OCI-LY1 (cell line): ENCODE results near the gene WDR72.

Source experiments
- H2AFZ ChIP-seq: fragments of 200-600 bp; sonication (generic), shearing (Covaris generic); 2 replicates; pipeline ENCODE4 v1.6.0; 2014; ENCODE audit warnings: antibody characterized with exemption, mild to moderate bottlenecking, low read length
- H3F3A ChIP-seq: fragments of 200-600 bp; sonication (generic), shearing (Covaris generic); 2 replicates; pipeline ENCODE4 v1.6.0; 2014; ENCODE audit warnings: mild to moderate bottlenecking, antibody characterized with exemption, low read length, moderate library complexity; ENCODE audit not compliant: insufficient read depth
- H3K27ac ChIP-seq: fragments of 200-600 bp; sonication (generic); 2 replicates; pipeline ENCODE4 v1.5.1; 2014; ENCODE audit warnings: low read length, mixed run types, mild to moderate bottlenecking, low read depth; ENCODE audit not compliant: poor library complexity, severe bottlenecking
- H3K27me3 ChIP-seq: fragments of 200-600 bp; sonication (generic); 2 replicates; pipeline ENCODE4 v1.6.0; 2014; ENCODE audit warnings: antibody characterized with exemption, mild to moderate bottlenecking, low read length, moderate library complexity; ENCODE audit not compliant: insufficient read depth
- H3K36me3 ChIP-seq: fragments of 200-600 bp; sonication (generic); 2 replicates; pipeline ENCODE4 v1.6.1; 2014; ENCODE audit warnings: mild to moderate bottlenecking, antibody characterized with exemption, low read length, moderate library complexity, mixed read lengths; ENCODE audit not compliant: insufficient read depth
- H3K4me1 ChIP-seq: fragments of 200-600 bp; sonication (generic); 2 replicates; pipeline ENCODE4 v1.5.1; 2014; ENCODE audit warnings: mild to moderate bottlenecking, low read length, moderate library complexity; ENCODE audit not compliant: insufficient read depth, severe bottlenecking
- H3K4me2 ChIP-seq: fragments of 200-600 bp; sonication (generic), shearing (Covaris generic); 2 replicates; pipeline ENCODE4 v1.6.1; 2014; ENCODE audit warnings: low read length
- H3K4me3 ChIP-seq: fragments of 200-600 bp; sonication (generic); 2 replicates; pipeline ENCODE4 v1.5.1; 2014; ENCODE audit warnings: low read length, low read depth, mild to moderate bottlenecking, mixed read lengths; ENCODE audit not compliant: poor library complexity, severe bottlenecking
- H3K79me2 ChIP-seq: fragments of 200-600 bp; shearing (Covaris generic); 2 replicates; pipeline ENCODE4 v1.6.1; 2016; ENCODE audit warnings: mixed run types, low read length, mixed read lengths; ENCODE audit not compliant: insufficient read depth
- H3K9ac ChIP-seq: fragments of 200-600 bp; sonication (generic), shearing (Covaris generic); 2 replicates; pipeline ENCODE4 v1.6.1; 2014; ENCODE audit warnings: mild to moderate bottlenecking, low read length, mixed read lengths
- H3K9me2 ChIP-seq: fragments of 200-600 bp; sonication (generic), shearing (Covaris generic); 2 replicates; pipeline ENCODE4 v1.6.1; 2014; ENCODE audit warnings: low read depth, mild to moderate bottlenecking, low read length, mixed read lengths
- H3K9me3 ChIP-seq: fragments of 200-600 bp; shearing (Covaris generic); 2 replicates; pipeline ENCODE4 v1.6.1; 2014; ENCODE audit warnings: low read length, mixed read lengths
- H4K20me1 ChIP-seq: fragments of 200-600 bp; sonication (generic), shearing (Covaris generic); 2 replicates; pipeline ENCODE4 v1.6.0; 2016; ENCODE audit warnings: mild to moderate bottlenecking, low read length; ENCODE audit not compliant: insufficient read depth
- CTCF ChIP-seq: fragments of 200-600 bp; sonication (generic), shearing (Covaris generic); IDR thresholded peaks from 2 replicates; pipeline ENCODE4 v1.5.1; 2017; ENCODE audit warnings: mild to moderate bottlenecking, antibody characterized with exemption, low read length, moderate library complexity, mixed read lengths
- EZH2 ChIP-seq: fragments of 200-600 bp; sonication (generic), shearing (Covaris generic); IDR thresholded peaks from 2 replicates; pipeline ENCODE4 v1.8.0; 2017; ENCODE audit warnings: borderline replicate concordance, mixed run types, mild to moderate bottlenecking, antibody characterized with exemption, low read length, moderate library complexity, mixed read lengths

WDR72 gene

GRCh38 chr15:53634517-53635106 is 124.9 kb downstream of the WDR72 start:
- Histone ChIP-seq H3K9ac (no peak overlapping the region), H3K9me2 (no peaks in the 10 kb centered on the region), H3F3A (no peaks in the 10 kb centered on the region), H2AFZ (no peak overlapping the region), H3K9me3 (no peaks in the 10 kb centered on the region), H3K4me2 (no peak overlapping the region), H3K4me3 (no peak overlapping the region), H3K4me1 (no peaks in the 10 kb centered on the region), H3K36me3 (no peaks in the 10 kb centered on the region), H4K20me1 (no peaks in the 10 kb centered on the region), H3K27ac (no peak overlapping the region), H3K79me2 (no peaks in the 10 kb centered on the region), H3K27me3 (no peaks in the 10 kb centered on the region)
- TF ChIP-seq EZH2, result no peak
- TF ChIP-seq CTCF, result no peak

GRCh38 chr15:53627279-53627678 is 132.2 kb downstream of the WDR72 start:
- H3K79me2 ChIP-seq, result no peaks in the 10 kb centered on the region
- no peaks in the 10 kb centered on the region for H3K36me3 ChIP-seq
- no peak overlapping the region for H3K4me3 ChIP-seq
- no peaks in the 10 kb centered on the region for H3K27me3 ChIP-seq
- no peaks in the 10 kb centered on the region for H4K20me1 ChIP-seq
- no peaks in the 10 kb centered on the region for H3K4me1 ChIP-seq
- no peak for TF ChIP-seq EZH2
- no peak for TF ChIP-seq CTCF
- H3K27ac ChIP-seq, result no peak overlapping the region
- no peaks in the 10 kb centered on the region for H3K9me2 ChIP-seq
- no peaks in the 10 kb centered on the region for H3K9me3 ChIP-seq
- H2AFZ ChIP-seq, result no peak overlapping the region
- H3K4me2 ChIP-seq, result no peak overlapping the region
- H3K9ac ChIP-seq, result no peak overlapping the region
- no peaks in the 10 kb centered on the region for H3F3A ChIP-seq

- Histone ChIP-seq H3K4me1 (no peaks in the 10 kb centered on the region), H3K4me2 (no peak overlapping the region), H3K36me3 (no peaks in the 10 kb centered on the region), H3K9me2 (no peaks in the 10 kb centered on the region), H3K9ac (no peak overlapping the region), H3F3A (no peaks in the 10 kb centered on the region), H3K27ac (no peak overlapping the region), H3K9me3 (no peaks in the 10 kb centered on the region), H4K20me1 (no peaks in the 10 kb centered on the region), H3K4me3 (no peak overlapping the region), H2AFZ (no peak overlapping the region), H3K79me2 (no peaks in the 10 kb centered on the region), H3K27me3 (no peaks in the 10 kb centered on the region)
- TF ChIP-seq EZH2 (no peak), CTCF (no peak)
Observed at GRCh38 chr15:53625962-53626845, 133.3 kb downstream of the WDR72 start.
